Nucleus accumbens (tissue), 56 donors: ENCODE data around the gene CHD2.

Experiments
- DNase-seq, 56 donors: peaks; one replicate each; lab custom pipeline; 2025; lab: John Stamatoyannopoulos, UW

The CHD2 gene

GRCh38 chr15:93001156-93001555, 101.0 kb downstream of the CHD2 start:
- DNase-seq = no peak

GRCh38 chr15:93001881-93002280, 101.8 kb downstream of the CHD2 start:
- DNase-seq = no peak

GRCh38 chr15:93005133-93005532, 105.0 kb downstream of the CHD2 start:
- no peak for DNase-seq

- DNase-seq = no peak
Observed at GRCh38 chr15:93007994-93008393, 107.9 kb downstream of the CHD2 start.

GRCh38 chr15:93012786-93013185, 112.7 kb downstream of the CHD2 start:
- peak in 1 of 56 donors; percentile 22 for DNase-seq

- no peak for DNase-seq
Observed at GRCh38 chr15:93017526-93017925, 117.4 kb downstream of the CHD2 start.

GRCh38 chr15:93018574-93018973, 118.5 kb downstream of the CHD2 start:
- DNase-seq = peak in 7 of 56 donors; percentile 12 to 32 (median 18)

- no peak for DNase-seq
Observed at GRCh38 chr15:93019090-93019489, 119.0 kb downstream of the CHD2 start.

GRCh38 chr15:93019971-93020370, 119.8 kb downstream of the CHD2 start:
- DNase-seq = no peak

GRCh38 chr15:93020976-93021772, 121.0 kb downstream of the CHD2 start:
- DNase-seq = no peak

- DNase-seq = no peak
Observed at GRCh38 chr15:93024293-93024692, 124.2 kb downstream of the CHD2 start.

GRCh38 chr15:93024716-93025624, 124.8 kb downstream of the CHD2 start:
- DNase-seq = no peak

GRCh38 chr15:93025625-93025982, 125.5 kb downstream of the CHD2 start:
- no peak for DNase-seq

- no peak for DNase-seq
Observed at GRCh38 chr15:93026380-93026817, 126.3 kb downstream of the CHD2 start.

- no peak for DNase-seq
Observed at GRCh38 chr15:93027413-93027812, 127.3 kb downstream of the CHD2 start.

- DNase-seq = no peak
Observed at GRCh38 chr15:93028111-93028631, 128.0 kb downstream of the CHD2 start.

GRCh38 chr15:93028632-93029213, 128.6 kb downstream of the CHD2 start:
- DNase-seq = peak in 49 of 56 donors; percentile 17 to 85 (median 62)

GRCh38 chr15:93029214-93029835, 129.2 kb downstream of the CHD2 start:
- DNase-seq = no peak

GRCh38 chr15:93029836-93030429, 129.8 kb downstream of the CHD2 start:
- DNase-seq = peak in 2 of 56 donors; percentile 22 to 60
